Hepatocyte (in vitro differentiated cells): ENCODE measurements around the gene TFAP2A.

Experiments
- EZH2 ChIP-seq: fragments of 200-600 bp; sonication (generic); IDR thresholded peaks from 2 replicates; pipeline ENCODE4 v1.6.1; 2016; ENCODE audit warnings: antibody characterized with exemption, mild to moderate bottlenecking, borderline replicate concordance
- TF ChIP-seq, protein P1 (sequence below): fragments of 200-600 bp; sonication (generic); IDR thresholded peaks from 2 replicates; pipeline ENCODE4 v1.5.1; 2016; ENCODE audit warnings: antibody characterized with exemption, mild to moderate bottlenecking; ENCODE audit not compliant: poor library complexity

GRCh38 chr6:10453596-10453995 is 38.7 kb upstream of the TFAP2A start:
- TF ChIP-seq, protein P1, sequence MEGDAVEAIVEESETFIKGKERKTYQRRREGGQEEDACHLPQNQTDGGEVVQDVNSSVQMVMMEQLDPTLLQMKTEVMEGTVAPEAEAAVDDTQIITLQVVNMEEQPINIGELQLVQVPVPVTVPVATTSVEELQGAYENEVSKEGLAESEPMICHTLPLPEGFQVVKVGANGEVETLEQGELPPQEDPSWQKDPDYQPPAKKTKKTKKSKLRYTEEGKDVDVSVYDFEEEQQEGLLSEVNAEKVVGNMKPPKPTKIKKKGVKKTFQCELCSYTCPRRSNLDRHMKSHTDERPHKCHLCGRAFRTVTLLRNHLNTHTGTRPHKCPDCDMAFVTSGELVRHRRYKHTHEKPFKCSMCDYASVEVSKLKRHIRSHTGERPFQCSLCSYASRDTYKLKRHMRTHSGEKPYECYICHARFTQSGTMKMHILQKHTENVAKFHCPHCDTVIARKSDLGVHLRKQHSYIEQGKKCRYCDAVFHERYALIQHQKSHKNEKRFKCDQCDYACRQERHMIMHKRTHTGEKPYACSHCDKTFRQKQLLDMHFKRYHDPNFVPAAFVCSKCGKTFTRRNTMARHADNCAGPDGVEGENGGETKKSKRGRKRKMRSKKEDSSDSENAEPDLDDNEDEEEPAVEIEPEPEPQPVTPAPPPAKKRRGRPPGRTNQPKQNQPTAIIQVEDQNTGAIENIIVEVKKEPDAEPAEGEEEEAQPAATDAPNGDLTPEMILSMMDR, result no peak
- TF ChIP-seq EZH2, result no peak
